Hindlimb muscle (tissue), 1 donor: ENCODE data around the gene CADPS. TPM values are rescaled to one million over a fixed set of nuclear protein-coding genes. Genes with fewer than 3 reads are reported as not detected.

Experiments used
- DNase-seq: peaks from one replicate; pipeline ENCODE4 v3.0.0-alpha.2; 2013
- polyA plus RNA-seq: library from polyadenylated mRNA; unstranded; fragments of 120-200 nt; gene quantifications from one replicate; pipeline ENCODE4 v1.2.1, GENCODE V29; 2013; ENCODE audit not compliant: insufficient read length

The CADPS gene
- polyA plus RNA-seq, 1 donor, result 1.4 TPM

- DNase-seq, result no peak
Measured at GRCh38 chr3:62679988-62680387, 195.2 kb downstream of the CADPS start.

DNA sequence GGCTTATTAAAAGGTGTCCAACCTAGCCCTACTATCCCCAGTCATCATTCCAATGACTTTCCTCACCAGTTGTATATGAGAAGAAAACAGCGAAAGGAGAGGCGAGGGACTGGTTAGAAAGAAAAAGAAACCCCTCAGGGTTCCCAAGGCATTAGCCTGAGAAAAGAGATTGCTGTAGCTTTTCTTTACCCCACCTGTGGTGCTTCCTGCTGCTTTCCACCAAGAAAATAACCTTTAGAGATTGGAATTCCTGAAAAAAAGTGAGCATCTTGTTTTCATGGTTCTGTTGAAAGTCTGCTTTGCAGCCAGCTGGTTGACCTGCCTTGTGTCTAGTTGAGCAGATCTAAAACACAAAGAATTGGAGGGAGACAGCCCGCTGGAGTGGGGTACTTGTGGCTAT lies 196.4 kb downstream of the CADPS start:
- DNase-seq, result no peak

DNA sequence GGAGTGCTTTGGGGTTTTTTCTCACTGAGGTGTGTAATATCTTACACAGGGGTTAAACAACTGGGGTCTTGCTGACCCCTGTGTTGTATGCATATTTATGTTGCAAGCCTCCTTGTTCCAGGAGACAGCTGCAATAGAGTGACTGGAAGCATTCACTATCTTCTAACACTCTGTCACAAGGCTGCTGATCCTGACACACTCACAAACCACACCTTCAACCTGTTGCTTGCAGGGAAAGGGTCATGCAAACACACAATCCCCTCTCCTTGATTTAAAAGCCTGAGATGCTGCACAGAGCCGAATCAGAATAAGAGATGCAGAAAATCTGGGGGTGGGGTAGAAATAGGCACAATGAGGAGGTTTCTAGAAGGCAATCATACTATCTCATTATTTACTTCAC lies 197.3 kb downstream of the CADPS start:
- DNase-seq, result no peak

GRCh38 chr3:62676689-62677271 lies 198.4 kb downstream of the CADPS start:
- DNase-seq, result no peak

GRCh38 chr3:62675492-62675891 lies 199.7 kb downstream of the CADPS start:
- no peak for DNase-seq

GRCh38 chr3:62672988-62673313 lies 202.3 kb downstream of the CADPS start:
- DNase-seq, result no peak

GRCh38 chr3:62672270-62672987 lies 202.8 kb downstream of the CADPS start:
- no peak for DNase-seq

DNA sequence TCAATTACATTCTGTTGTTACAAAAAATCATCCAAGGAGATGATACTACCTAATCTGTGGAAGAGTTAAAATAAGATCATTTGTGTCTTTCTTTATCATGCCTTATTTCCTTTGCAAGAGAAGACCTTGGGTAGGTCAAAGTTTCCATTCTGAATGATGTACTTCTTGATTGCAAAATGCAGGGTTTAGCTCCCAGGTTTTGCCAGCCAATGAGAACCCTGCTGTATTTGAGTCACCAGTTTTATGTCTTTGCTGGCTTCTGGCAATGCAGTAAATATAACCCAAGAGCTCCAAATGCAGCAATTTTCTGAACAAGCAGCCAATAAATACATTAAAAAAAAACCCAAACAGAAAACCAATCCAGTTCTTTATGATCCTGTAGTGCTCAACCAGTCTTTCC lies 204.9 kb downstream of the CADPS start:
- no peak for DNase-seq

DNA sequence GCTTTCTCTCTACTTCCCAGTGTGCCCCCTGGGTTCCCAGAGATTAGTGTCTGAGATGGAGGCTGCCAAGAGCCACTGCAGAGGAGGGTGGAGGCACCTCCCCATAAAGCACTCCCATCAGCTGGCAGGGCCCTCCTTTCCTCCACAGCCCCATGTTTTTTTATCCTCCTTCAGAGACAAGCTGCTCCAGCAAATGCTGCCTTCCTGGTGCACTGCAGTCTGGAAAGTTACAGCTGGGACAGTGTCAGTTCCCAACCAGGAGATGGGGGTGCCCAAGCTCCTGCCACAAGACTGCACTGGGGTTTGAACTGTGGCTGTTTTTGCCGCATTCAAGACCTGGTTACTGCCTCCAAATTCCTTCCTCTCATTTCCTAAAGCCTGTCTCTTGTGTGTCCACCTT lies 206.1 kb downstream of the CADPS start:
- DNase-seq, result no peak

DNA sequence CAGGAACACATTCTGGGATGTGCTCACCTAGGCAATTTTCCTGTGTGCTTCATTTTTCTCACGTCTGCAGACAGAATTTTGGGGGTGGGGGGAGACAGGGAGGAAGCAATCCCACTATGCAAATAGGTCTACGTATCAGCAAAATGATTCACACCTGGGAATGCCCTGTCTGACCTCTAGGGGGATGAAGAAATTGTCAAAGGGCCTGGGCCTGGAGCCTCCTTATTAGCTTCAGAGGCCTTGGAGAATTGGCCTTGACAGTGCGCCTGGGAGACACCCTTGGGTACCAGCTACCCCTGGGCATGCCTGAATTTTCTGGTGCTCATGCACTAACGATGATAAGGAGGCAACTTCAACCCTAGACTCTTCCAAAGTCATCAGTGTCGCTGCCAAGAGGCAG lies 207.5 kb downstream of the CADPS start:
- DNase-seq, result no peak

GRCh38 chr3:62665627-62666437 lies 209.4 kb downstream of the CADPS start:
- DNase-seq, result peak; percentile 40

GRCh38 chr3:62662677-62663076 lies 212.5 kb downstream of the CADPS start:
- no peak for DNase-seq

DNA sequence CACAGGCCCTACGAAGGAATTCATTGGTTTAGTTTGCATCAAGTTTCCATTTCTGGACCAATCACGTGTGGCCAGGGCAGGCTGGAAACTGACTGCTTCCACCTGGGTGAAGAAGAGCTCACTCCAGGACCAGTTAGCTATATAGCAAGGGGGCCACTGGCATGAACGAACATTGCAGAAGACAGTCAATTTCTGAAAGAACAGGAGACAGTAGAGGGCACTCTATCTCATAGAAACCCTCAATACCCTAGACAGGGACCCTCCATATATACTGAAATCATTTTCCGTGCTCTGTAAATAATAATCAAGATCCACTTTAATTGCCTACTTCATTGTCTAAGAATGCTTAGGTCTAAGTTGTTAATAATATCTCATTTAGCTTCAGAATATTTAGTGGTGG lies 215.6 kb downstream of the CADPS start:
- no peak for DNase-seq

- no peak for DNase-seq
Measured at GRCh38 chr3:62655691-62656063, 219.5 kb downstream of the CADPS start.

DNA sequence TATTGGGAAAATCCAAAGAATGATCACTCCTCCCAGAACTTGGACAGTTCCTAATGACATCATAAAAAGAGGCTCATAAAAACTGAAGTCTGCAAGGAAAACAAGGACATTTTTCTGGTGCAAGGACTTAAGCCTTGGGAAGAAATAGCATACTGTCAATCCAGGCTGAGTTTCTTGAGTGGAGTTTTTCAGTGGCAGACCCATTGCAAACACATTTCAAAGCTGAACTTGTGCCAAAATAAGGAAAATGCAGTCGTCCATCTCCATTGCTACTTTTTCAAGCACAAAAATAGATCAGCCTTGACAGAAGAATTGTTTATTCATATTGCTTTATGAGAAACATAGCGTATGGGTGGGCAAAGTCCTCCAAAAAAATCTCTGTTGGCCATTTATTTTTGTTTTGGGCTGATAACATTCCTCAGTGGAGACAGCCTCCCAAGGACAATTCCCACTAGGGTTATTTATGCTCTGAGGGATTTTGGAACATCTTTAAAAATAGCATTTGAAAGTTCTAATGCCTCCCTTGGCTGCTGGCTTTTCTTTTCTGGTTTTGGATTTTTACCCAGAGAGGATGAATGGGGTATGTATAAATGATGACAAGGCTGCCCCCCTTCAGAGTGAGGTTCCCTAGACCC lies 220.0 kb downstream of the CADPS start:
- no peak for DNase-seq

GRCh38 chr3:62653796-62654195 lies 221.4 kb downstream of the CADPS start:
- DNase-seq, result no peak

DNA sequence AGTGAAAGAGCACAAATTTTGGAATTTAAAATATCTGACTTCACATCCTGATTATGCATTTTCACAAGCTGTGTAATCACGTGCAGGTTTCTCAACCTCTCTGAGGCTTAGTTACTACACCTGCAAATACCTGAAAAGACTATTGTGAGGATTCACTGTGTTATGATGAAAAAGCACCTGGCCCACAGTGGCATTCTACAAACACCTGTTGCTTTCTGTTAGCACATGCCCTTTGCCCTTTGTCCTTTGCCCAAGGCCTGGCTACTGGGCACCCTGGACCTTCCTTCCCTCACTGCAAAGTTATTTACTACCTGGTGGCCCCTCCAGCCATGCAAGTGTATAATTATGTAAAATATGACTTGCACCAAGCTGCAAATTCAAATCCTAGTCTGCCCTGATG lies 227.5 kb downstream of the CADPS start:
- DNase-seq, result no peak

- DNase-seq, result no peak
Measured at GRCh38 chr3:62644493-62644892, 230.7 kb downstream of the CADPS start.

DNA sequence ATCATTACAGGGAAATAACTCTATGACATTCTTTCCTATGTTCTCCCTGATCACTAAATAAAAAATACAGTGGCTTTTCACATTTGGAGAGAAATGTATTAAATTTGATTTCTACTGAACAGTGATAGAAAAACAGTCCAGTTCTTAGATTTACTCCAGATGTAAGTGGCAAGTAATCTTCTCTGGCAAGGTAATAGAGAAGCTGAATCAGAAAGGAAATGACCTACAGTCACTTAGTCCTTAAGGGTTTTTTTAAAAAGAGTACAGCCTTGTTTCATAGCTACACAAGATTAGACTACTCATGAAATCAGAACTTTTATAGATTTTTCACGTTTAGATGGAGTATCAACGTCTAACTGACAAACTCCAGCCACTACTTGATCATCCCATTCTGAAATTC lies 236.9 kb downstream of the CADPS start:
- no peak for DNase-seq

DNA sequence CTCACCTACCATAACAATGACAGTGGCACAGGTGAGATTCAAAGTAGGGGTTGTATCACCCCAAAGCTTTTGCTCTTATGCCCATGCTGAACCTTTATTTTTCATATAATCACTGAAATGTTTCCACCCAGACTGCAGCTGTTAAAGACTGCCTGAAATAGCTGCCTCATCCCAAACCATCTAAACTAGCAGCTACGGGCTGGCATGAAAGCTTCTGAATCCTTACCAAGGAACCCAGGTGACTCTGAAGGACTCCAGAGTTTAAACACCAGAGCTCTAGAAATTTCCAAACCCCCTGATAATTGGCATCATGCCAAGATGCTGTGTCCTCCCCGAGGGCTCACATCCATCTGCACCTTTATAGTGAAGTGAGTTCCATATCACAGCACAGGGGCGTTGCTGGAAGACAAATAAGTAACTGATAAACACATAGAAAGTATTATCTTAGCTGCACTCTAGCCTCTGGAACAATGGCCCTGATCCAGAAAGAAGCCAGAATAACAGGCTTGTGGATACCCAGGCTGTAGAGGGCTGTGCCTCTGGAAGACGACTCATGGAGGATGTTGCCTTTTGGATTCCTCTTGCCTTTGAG lies 238.9 kb downstream of the CADPS start:
- DNase-seq, result no peak

DNA sequence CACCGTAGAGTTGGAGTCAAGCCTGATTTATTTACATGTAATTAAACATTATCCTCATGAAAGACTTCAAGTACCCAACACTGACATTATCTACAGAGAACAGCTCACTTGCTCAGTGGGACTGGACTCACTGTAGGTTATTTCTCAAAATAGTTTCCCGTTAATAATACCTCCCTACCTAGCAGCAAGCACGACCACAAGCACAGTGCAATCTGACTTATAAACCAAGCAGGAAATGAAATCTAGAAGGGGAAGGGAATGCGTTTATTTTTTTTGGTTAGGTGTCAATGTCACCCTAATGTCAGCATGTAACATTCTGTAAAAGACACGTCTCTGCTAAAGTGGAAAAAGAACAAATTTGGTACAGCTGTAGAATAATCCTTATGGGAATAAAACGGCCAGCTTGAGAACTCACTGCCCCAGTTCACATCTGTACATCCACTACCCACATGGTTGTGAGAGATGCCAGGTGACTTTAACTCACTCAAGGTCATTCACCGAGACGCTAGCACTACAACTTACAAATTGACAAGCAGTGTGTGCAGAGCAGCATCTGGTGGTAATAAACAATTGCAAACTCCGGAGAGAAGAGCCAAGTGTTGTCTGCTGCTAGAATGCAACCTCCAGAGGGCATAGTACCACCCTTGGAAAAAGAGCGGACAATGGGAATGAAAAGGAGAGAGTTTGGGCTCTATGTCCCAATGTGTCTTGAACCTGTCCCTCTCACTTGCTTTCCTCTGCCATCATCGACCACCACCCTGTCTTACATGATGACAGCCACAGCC lies 242.5 kb downstream of the CADPS start:
- DNase-seq, result no peak

DNA sequence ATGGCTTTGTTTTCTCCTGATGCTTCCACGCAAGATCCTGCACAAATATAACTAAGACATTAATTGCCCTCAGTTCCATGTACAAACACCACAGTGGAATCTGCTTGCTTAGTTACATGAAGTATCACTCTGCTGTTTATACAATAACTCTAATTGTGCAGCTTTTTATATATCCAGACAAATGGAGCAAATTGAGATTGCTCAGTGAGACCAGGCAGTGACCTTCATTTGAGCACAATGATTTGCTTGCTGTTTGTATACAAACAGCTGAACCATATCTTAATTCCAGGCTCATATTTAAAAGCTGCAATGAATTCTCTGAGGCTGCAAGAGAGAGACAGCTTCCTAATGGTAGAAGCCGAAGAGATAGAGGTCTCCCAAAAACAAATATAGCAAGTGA lies 243.7 kb downstream of the CADPS start:
- no peak for DNase-seq
